CD4-positive, alpha-beta T cell treated with Interleukin-4 for 1 hour (primary cell): ENCODE results near the gene FMOD.
A peak's percentile ranks its signal among the peaks of the same experiment; 100 is the strongest.
"Not testable (repeated sequence)": the region's sequence is repeated elsewhere in the genome, so short reads cannot be mapped to it uniquely, and the experiment has no call there.

Experiments used
- DNase-seq, 2 donors: peaks; one replicate each; pipeline ENCODE4 v3.0.0-alpha.2; 2020 to 2022

The FMOD gene

DNA sequence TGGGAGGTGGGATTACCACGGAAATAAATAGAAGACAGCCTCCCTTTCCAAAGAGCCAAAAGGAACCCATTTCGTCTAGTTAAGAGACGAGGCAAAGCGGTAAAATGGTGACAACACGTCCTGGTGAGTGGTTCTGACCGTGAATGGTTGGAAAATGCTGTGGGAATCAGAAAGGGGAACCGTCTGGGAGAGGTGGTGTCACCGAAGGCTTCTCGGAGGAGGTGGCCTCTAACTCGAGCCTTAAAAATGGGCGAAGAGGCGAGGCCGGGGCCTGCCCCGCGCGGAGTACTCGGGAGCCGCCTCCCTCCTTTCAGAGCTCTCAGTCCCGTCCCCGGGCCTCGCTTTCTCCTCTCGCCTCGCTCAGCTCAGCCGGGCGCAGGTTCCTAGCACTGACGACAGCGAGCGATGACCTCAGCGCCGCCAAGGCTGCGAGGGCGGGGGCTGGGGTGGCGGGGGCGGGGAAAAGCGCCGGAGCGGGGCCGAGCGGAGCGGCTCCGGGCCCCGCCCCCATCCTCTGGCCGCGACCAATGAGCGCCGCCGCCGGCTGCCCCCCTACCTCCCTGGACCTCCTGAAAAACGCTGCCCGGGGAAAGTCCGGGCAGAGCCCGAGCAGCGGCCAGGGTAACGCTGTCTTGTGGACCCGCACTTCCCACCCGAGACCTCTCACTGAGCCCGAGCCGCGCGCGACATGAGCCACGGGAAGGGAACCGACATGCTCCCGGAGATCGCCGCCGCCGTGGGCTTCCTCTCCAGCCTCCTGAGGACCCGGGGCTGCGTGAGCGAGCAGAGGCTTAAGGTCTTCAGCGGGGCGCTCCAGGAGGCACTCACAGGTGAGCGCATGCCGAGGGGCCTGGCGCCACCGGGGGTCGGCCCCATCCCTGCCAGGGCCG is 45.8 kb downstream of the FMOD start, which contains the start of gene BTG2:
Gene BTG2 (plus strand): TSS at position 601 of the 890 bp plus-strand sequence. CDS start 88 bp downstream, at position 689.
- DNase-seq, result peak; percentile 96

DNA sequence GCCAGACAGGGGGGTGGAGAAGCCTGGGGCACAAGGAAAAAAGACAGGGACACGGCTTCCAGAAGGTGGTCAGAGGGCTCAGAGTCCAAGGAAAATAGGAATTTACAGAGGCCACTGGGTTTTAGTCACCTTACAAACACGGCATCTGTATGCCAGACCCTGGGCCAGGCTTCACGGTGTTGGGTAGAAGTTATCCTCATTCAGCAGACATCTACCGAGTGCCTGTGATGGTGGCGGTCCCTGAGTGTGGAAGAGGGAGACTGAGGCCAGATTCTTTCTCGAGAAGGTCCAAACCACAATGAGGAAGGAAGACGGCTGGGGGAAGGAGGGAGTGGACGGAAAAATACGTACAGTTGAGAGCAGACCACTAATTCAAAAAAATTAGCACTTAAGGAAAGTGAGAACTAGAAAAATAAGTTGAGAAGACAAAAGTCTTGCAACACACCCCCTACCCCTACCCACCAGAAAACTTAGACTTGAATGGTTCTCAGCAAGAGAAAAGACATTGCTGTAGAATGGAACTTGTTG is 46.5 kb downstream of the FMOD start:
- DNase-seq, result peak in 1 of 2 donors; percentile 36

DNA sequence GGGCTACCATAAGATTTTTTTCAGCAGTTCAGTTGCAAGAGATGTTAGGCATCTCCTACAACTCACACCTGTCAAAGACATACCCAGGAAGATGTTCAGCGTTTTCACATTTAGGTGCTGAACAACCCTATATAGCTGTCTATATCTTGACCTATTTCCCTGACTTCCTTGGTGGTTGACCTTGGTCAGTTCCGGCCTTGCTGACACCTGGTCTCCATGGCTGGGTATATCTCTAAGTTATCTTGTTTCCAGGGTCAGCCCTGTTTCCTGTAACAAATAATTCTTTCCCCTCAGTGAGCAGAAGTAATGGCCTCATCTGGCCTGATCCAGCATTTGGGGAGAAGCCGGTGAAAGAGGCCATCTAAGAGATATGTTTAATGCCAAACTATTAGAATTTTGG is 48.0 kb downstream of the FMOD start:
- DNase-seq, result no peak

DNA sequence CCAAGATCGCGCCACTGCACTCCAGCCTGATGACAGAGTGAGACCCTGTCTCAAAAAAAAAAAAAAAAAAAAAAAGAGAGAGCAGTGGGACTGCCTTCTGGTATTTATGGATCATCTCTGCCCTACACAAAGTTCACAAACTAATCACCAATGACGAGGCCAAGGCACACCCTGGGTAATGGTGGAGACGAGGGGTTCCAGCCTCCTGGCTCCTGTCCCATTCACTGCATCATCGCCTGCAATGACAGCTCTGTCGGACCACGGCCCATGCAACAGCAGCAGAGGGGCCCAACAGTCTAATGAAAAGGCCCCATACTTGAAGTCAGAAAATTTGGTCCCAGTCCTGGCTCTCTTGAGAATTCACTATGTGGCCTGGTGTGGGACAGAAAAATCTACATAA is 48.5 kb downstream of the FMOD start:
- DNase-seq, result no peak

DNA sequence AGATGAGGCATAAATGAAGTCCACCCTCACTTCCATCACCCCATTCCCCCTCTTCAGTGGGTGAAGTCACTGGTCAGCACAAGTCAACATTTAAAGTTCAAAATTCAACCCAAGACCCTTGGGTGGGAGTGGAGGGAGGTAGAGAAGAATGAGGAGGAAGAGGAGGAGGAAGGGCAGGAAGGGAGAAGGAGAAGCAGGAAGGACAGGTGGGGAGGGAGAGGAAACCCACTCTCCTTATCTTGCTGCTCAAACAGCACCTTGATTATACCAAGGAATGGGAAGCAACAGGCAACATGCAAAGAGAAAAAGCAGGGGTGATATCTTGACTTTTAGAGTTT is 49.6 kb downstream of the FMOD start:
- DNase-seq, result no peak

DNA sequence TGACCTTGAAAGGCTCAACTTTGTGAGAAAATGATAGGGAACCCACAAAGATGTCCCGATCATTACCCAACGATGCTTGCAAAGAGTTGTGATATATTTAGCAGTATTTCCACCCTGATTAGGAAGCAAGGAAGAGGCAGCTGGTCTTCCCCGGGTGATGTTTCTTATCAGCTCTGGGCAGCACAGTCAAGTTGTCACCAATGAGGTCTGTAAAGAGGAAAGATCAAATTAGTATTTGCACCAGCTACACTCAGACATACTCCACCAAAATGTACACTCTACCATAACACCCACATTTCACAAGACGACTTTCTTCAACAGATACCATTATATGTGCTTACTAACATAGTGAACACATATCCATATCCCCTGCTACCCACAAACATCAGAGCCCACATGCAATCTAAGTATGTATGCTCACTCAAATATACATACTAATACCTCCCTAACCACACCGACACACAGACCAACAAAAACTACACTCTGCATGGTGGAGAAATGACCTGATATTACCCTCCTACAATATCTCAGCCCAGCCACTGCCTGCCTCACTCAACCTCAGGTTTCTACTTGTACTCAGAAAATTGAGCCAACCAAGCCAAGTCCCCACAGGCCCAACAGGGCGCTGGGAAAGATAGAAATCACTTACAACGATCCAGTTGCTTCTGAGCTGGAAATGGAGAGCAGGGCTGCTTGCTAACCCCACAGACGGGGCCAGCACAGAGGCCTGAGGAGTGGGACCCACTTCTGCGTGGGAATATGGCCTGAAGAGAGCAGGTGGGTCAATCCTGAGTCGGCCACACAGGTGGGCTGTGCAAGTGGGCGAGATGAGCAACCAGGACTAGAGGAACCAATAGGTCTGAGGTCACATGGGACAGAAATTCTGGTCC is 50.2 kb downstream of the FMOD start:
- no peak for DNase-seq

DNA sequence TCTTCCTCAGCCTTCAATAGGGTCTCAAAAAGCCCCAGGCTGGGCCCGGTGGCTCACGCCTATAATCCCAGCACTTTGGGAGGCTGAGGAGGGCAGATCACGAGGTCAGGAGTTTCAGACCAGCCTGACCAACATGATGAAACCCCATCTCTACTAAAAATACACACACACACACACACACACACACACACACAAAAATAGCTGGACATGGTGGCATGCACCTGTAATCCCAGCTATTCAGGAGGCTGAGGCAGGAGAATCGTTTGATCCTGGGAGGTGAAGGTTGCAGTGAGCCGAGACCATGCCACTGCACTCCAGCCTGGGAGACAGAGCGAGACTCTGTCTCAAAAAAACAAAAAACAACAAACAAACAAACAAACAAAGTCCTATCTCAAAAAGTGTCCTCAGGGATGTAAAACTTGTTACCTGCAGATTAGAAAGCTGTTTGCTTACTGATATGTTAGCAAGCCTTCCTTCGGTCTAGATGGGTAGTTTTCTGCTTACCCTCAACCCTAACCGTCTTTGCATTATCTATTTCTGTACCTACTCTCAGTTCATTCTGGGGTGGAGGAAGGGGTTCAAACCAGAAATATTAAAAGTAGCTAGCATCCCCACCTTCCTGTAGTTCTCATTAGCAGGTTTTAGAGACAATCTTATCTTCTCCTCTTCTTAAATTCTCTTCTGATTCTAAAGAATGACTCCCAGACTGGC is 51.0 kb downstream of the FMOD start:
- DNase-seq, result not testable (repeated sequence)

DNA sequence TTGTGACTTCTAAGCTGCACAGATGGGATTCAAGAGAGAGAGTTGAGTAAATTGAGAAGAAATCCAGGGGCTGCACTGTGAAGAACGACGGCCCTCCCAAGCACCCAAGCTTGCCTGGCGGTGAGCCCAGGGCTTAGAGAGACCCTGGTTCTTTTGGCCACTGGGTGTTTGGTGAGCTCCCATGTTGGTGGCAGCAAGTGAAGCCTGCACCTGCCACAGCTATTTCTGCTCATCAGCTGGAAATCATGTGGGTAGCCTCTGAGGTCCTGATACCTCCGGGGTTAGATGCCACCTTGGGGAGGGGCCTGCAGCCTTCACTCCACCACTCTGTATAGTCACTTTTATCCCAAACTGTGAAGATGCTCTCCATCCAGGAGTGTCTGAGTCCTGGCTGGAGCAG is 51.8 kb downstream of the FMOD start:
- peak in 1 of 2 donors; percentile 58 for DNase-seq

DNA sequence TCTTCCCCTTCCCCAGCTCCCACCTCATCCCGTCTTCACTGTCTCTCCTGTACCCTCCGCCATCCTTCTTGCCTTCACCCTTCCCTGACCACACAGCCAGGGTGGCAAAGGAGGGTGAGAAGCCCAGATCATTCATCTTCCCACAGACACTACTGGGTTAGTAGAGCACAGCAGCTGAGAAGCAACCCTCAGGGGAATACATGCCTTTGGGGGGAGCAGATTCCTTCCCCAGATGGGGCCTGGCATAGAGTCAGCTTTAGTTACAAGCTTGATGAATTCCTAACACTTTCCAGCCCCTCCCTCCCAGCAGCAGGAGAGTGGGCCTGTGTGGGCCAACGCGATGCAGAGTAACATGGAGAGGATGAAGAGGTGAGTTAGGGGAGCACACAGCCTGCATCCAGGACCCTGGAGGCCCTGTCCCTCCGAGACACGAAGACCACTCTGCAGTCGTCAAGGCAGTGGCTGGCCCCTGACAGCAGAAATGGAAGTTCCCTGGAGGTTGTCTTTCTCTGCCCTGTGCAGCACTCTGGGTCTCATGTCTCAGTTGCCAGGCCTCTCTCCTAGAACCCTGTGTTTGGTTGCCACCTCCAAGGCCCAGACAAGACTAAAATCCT is 54.4 kb downstream of the FMOD start:
- DNase-seq, result no peak

DNA sequence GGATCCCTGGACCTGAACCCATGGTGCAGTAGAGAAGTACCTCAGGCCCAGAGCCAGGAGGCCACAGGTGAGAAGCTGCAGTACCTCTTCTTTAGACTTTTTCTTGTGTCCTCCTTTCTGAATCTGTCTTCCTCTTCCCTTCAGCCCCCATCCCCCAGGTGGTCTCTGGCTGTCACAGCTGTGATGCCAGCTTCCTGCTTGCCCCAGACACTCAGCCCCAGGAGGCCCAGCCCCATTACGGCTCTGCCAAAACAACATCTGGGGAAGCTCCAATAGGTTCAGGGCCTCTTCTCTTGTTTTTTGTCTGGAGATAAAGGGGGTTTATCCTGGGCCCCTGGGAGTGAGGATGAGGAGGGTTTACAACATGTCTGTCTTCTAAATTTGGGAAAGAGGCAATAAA is 55.1 kb downstream of the FMOD start:
- DNase-seq, result peak in 1 of 2 donors; percentile 76

DNA sequence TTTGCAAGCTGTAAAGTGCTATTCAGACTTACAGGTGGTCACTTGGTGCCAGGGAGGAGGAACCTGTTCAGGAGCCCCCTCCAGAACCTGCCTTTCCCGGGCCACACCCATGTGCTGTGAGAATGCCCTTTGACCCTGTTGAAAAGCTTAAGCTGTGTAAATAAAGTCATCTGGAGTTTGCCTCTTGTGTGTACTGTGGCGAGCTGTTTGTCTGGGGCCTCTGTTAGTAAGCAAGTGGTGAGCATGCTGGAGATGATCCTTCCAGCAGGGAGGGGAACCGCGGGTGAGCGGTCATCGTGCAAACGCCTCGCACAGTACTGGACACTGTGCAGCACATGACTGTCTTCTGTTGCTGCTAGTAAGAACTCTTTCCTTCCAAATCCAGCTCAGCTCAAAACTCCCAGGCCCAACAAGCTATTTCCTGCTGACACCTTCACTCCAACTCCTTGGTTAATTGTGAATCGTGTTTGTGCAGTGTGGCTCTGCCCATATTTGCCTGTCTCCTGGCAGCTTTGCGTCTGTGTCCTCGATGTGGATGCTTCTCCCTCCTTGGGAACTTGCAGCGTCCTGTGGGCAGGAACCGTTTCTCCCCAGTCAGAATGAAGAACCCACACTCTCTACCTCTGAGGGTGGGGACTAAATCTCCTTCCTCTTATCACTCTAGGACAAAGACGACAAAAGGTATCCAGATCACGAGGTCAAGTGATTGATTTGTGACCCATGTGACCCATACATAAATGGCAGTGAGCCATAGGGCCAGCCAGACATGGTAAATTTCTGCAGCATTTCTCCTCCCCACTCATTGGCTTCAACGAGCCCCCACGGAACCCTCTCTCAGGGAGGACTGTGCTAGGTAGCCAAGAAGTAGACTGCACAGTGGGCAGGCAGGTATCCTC is 59.5 kb downstream of the FMOD start:
- DNase-seq, result no peak
